HCT116 (cell line): ENCODE measurements around the gene EHBP1.

Experiments
- EZH2 ChIP-seq: fragments of 200-600 bp; sonication (generic); IDR thresholded peaks from 2 replicates; pipeline ENCODE4 v1.6.1; 2017; ENCODE audit warnings: antibody characterized with exemption, mixed run types
- EZH2phosphoT487 ChIP-seq: fragments of 200-600 bp; IDR thresholded peaks from 2 replicates; pipeline ENCODE4 v1.6.1; 2018; ENCODE audit warnings: antibody characterized with exemption, borderline replicate concordance
- POLR2A ChIP-seq: IDR thresholded peaks from 2 replicates; pipeline ENCODE4 v1.7.0; 2011; ENCODE audit warnings: borderline replicate concordance; ENCODE audit not compliant: insufficient read depth, insufficient read length; ENCODE audit errors: extremely low read depth
- SP1 ChIP-seq: IDR thresholded peaks from 2 replicates; pipeline ENCODE4 v1.6.1; 2012; ENCODE audit warnings: low read depth
- TF ChIP-seq, protein P1 (sequence below): IDR thresholded peaks from 2 replicates; pipeline ENCODE4 v1.6.1; 2012; ENCODE audit warnings: low read depth
- TF ChIP-seq, protein P2 (sequence below), 3 experiments: fragments of 200-600 bp in 1 of 3; sonication (generic) in 1 of 3; IDR thresholded peaks in 2 of 3; conservative IDR thresholded peaks in 1 of 3; 2 replicates each; pipeline ENCODE4 v1.5.1; 2012 to 2017; ENCODE audit warnings: low read depth in 2 of 3, low read length in 2 of 3, antibody characterized with exemption in 1 of 3, borderline replicate concordance in 1 of 3, control low read depth in 1 of 3, mild to moderate bottlenecking in 1 of 3, mixed read lengths in 1 of 3, mixed run types in 1 of 3, moderate library complexity in 1 of 3; ENCODE audit not compliant: insufficient read depth in 1 of 3

DNA sequence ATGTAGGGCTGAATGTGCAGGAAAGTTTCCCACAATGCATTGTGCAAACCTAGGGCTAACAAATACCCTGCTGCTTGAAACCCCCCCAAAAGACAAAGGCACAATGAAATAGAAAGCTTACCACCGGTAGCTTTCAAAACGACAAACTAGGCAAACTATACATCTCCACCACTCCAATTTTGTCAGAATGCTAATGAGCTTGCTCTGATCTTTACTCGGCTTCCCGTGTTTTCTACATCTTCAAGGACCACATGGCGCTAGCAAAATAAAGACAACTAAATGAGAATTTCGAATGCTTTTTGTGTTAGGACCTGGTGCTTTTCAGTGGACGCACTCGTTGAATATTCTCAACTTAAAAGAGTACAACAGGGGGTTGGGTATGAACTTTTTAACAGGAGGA, 307.9 kb downstream of the EHBP1 start:
- TF ChIP-seq, protein P1, sequence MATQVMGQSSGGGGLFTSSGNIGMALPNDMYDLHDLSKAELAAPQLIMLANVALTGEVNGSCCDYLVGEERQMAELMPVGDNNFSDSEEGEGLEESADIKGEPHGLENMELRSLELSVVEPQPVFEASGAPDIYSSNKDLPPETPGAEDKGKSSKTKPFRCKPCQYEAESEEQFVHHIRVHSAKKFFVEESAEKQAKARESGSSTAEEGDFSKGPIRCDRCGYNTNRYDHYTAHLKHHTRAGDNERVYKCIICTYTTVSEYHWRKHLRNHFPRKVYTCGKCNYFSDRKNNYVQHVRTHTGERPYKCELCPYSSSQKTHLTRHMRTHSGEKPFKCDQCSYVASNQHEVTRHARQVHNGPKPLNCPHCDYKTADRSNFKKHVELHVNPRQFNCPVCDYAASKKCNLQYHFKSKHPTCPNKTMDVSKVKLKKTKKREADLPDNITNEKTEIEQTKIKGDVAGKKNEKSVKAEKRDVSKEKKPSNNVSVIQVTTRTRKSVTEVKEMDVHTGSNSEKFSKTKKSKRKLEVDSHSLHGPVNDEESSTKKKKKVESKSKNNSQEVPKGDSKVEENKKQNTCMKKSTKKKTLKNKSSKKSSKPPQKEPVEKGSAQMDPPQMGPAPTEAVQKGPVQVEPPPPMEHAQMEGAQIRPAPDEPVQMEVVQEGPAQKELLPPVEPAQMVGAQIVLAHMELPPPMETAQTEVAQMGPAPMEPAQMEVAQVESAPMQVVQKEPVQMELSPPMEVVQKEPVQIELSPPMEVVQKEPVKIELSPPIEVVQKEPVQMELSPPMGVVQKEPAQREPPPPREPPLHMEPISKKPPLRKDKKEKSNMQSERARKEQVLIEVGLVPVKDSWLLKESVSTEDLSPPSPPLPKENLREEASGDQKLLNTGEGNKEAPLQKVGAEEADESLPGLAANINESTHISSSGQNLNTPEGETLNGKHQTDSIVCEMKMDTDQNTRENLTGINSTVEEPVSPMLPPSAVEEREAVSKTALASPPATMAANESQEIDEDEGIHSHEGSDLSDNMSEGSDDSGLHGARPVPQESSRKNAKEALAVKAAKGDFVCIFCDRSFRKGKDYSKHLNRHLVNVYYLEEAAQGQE: no peak
- TF ChIP-seq POLR2A (no peak), EZH2phosphoT487 (no peak), EZH2 (no peak), SP1 (no peak)
- TF ChIP-seq, protein P2, sequence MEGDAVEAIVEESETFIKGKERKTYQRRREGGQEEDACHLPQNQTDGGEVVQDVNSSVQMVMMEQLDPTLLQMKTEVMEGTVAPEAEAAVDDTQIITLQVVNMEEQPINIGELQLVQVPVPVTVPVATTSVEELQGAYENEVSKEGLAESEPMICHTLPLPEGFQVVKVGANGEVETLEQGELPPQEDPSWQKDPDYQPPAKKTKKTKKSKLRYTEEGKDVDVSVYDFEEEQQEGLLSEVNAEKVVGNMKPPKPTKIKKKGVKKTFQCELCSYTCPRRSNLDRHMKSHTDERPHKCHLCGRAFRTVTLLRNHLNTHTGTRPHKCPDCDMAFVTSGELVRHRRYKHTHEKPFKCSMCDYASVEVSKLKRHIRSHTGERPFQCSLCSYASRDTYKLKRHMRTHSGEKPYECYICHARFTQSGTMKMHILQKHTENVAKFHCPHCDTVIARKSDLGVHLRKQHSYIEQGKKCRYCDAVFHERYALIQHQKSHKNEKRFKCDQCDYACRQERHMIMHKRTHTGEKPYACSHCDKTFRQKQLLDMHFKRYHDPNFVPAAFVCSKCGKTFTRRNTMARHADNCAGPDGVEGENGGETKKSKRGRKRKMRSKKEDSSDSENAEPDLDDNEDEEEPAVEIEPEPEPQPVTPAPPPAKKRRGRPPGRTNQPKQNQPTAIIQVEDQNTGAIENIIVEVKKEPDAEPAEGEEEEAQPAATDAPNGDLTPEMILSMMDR (IDR thresholded peaks at IDR 0.05 in 2 of 3, conservative IDR thresholded peaks at IDR 0.05 in 1 of 3; ENCODE audit: borderline replicate concordance in 1 of 3, insufficient read depth in 1 of 3, low read depth in 2 of 3, low read length in 2 of 3): no peak
